ENCODE measurements around the gene OR2A25.

- TF ChIP-seq CTCF (IDR thresholded peaks at IDR 0.05) (no peak), POLR2A (IDR thresholded peaks at IDR 0.05) (no peak)
Observed at GRCh38 chr7:144085978-144086377, 16.4 kb downstream of the OR2A25 start, which contains the start of gene OR2A12.

All from lower leg skin (tissue), 3 donors.